ENCODE results near the gene XNDC1N. TPM values are rescaled to one million over a fixed set of nuclear protein-coding genes. Genes with fewer than 3 reads are reported as not detected.

The XNDC1N gene
- total and polyA plus RNA-seq, 2 of the 4 experiments (the other 2 are of a cell fraction): 2.5 to 8.8 TPM

GRCh38 chr11:71935338-71935925 is 7.0 kb upstream of the XNDC1N start:
- H2AFZ ChIP-seq (replicated peaks; ENCODE audit: low read length, poor library complexity): no peak overlapping the region
- no peak overlapping the region for H2BK15ac ChIP-seq (ENCODE audit: low read depth, low read length)
- H3K18ac ChIP-seq (ENCODE audit: low read depth, low read length): no peak overlapping the region
- H3K14ac ChIP-seq (replicated peaks; ENCODE audit: low read depth, low read length): no peak overlapping the region
- DNase-seq: no peak
- POLR2A ChIA-PET (ENCODE audit: unreplicated experiment): no interaction called here
- intact Hi-C loops (cut with micrococcal nuclease) (no loop called here), in situ Hi-C loops (cut with MboI; ENCODE audit: low sequenced_read_pairs) (no loop called here), dilution Hi-C loops (cut with HindIII; ENCODE audit: low sequenced_read_pairs, unreplicated experiment) (no loop called here)
- no peak overlapping the region for H2BK5ac ChIP-seq (ENCODE audit: low read depth, low read length, poor library complexity, severe bottlenecking)
- no peaks in the 10 kb centered on the region for H3K9me3 ChIP-seq (ENCODE audit: control insufficient read depth, insufficient read depth, low read length)
- no peak overlapping the region for H4K5ac ChIP-seq (ENCODE audit: low read depth, low read length)
- no peak for ATAC-seq (ENCODE audit: low read depth)
- H4K91ac ChIP-seq (ENCODE audit: insufficient read depth, low read depth, low read length): no peak overlapping the region
- H3K36me3 ChIP-seq (ENCODE audit: control insufficient read depth, insufficient read depth, low read length): no peaks in the 10 kb centered on the region; the same call in 1 of the 2 replicates
- H2BK20ac ChIP-seq (ENCODE audit: low read depth, low read length): no peak overlapping the region
- H3K9ac ChIP-seq (ENCODE audit: low read depth, low read length): no peak overlapping the region
- TF ChIP-seq MAZ (IDR thresholded peaks at IDR 0.05; ENCODE audit: borderline replicate concordance, low read depth, low read length): no peak
- no peak for TF ChIP-seq RAD21 (IDR thresholded peaks at IDR 0.05; ENCODE audit: low read length)
- no peak for TF ChIP-seq ELK1 (IDR thresholded peaks at IDR 0.05; ENCODE audit: borderline replicate concordance, low read depth, low read length)
- TF ChIP-seq CTCF (conservative IDR thresholded peaks at IDR 0.05; ENCODE audit: low read depth, low read length): no peak
- no peak for TF ChIP-seq RFX5 (IDR thresholded peaks at IDR 0.05; ENCODE audit: low read depth, low read length)
- no peak for TF ChIP-seq USF2 (IDR thresholded peaks at IDR 0.05; ENCODE audit: low read depth, low read length)
- TF ChIP-seq MAFK (IDR thresholded peaks at IDR 0.05; ENCODE audit: low read depth, low read length): no peak
- no peak for TF ChIP-seq FOS (IDR thresholded peaks at IDR 0.05; ENCODE audit: low read depth, low read length)
- TF ChIP-seq MXI1 (IDR thresholded peaks at IDR 0.05; ENCODE audit: borderline replicate concordance, low read depth, low read length): no peak
- TF ChIP-seq RCOR1 (IDR thresholded peaks at IDR 0.05; ENCODE audit: insufficient replicate concordance, low read length): no peak
- TF ChIP-seq CEBPB (IDR thresholded peaks at IDR 0.05; ENCODE audit: low read depth, low read length): no peak
- TF ChIP-seq BHLHE40 (IDR thresholded peaks at IDR 0.05; ENCODE audit: low read depth, low read length): no peak
- TF ChIP-seq NFE2L2 (IDR thresholded peaks at IDR 0.05; ENCODE audit: low read depth, low read length): no peak
- TF ChIP-seq SMC3 (IDR thresholded peaks at IDR 0.05; ENCODE audit: low read depth, low read length): no peak
- no peak for TF ChIP-seq POLR2A (IDR thresholded peaks at IDR 0.05; ENCODE audit: low read depth, low read length)
- TF ChIP-seq CHD1 (IDR thresholded peaks at IDR 0.05; ENCODE audit: low read depth, low read length): no peak
- H2AK5ac ChIP-seq (ENCODE audit: low read depth, low read length): no peak overlapping the region
- H3K79me1 ChIP-seq (ENCODE audit: low read depth in 1 of 2, low read length in 2 of 2): peaks cover 32 to 71% of the 10 kb centered on the region in 2 experiments
- H3K27me3 ChIP-seq (ENCODE audit: control insufficient read depth, insufficient read depth, low read length): no peaks in the 10 kb centered on the region
- H3K4me1 ChIP-seq (ENCODE audit: control insufficient read depth, insufficient read depth, low read length): peaks cover 2% of the 10 kb centered on the region
- no peak overlapping the region for H3K4me3 ChIP-seq (ENCODE audit: insufficient read depth, low read depth, low read length)
- BruUV-seq (replicated peaks): no TSS peak
- no peak overlapping the region for H4K8ac ChIP-seq (ENCODE audit: low read depth in 2 of 2, low read length in 2 of 2)
- WGBS, 2 experiments (ENCODE audit: extremely low coverage in 2 of 2, insufficient read length in 1 of 2): no CpG with 5 or more reads among the region's 4 CpGs
- H3K4me2 ChIP-seq (ENCODE audit: low read depth, low read length): no peak overlapping the region
- no peak overlapping the region for H3K27ac ChIP-seq (ENCODE audit: insufficient read depth, low read length)
- no peak overlapping the region for H2AK9ac ChIP-seq (replicated peaks; ENCODE audit: low read depth, low read length, poor library complexity)
- H3K23ac ChIP-seq (ENCODE audit: low read depth, low read length): no peak overlapping the region
- H3K56ac ChIP-seq (ENCODE audit: extremely low read depth, insufficient read depth, low read length): no peak overlapping the region
- H3K9me1 ChIP-seq (ENCODE audit: insufficient read depth, low read length): peaks cover 3% of the 10 kb centered on the region
- CTCF ChIA-PET: no interaction called here
- H2BK120ac ChIP-seq (ENCODE audit: low read depth, low read length): no peak overlapping the region
- H4K20me1 ChIP-seq (ENCODE audit: insufficient read depth, low read length): peaks cover 39% of the 10 kb centered on the region; the same call in 1 of the 2 replicates
- H3K4ac ChIP-seq (ENCODE audit: low read depth, low read length): no peak overlapping the region

All from IMR-90 (cell line).